Transverse colon (tissue), 4 donors: ENCODE data around the gene ABAT. TPM values are rescaled to one million over a fixed set of nuclear protein-coding genes. Genes with fewer than 3 reads are reported as not detected.

Experiments
- DNase-seq: peaks from one replicate; pipeline ENCODE4 v3.0.0-alpha.2; 2019
- H3K27ac ChIP-seq, 4 donors: fragments of 200-600 bp; sonication (generic); 2 replicates each; pipeline ENCODE4 v1.5.1; 2016 to 2018; ENCODE audit warnings: inconsistent platforms in 4 of 4
- H3K27me3 ChIP-seq: fragments of 200-600 bp; sonication (generic); 2 replicates; pipeline ENCODE4 v1.5.1; 2017; ENCODE audit warnings: inconsistent platforms
- H3K36me3 ChIP-seq, 4 donors: fragments of 200-600 bp; sonication (generic); 2 replicates each; pipeline ENCODE4 v1.5.1; 2017 to 2019; ENCODE audit warnings: inconsistent platforms in 4 of 4
- H3K4me1 ChIP-seq, 4 donors: fragments of 200-600 bp; sonication (generic); 2 replicates each; pipeline ENCODE4 v1.5.1; 2017 to 2020; ENCODE audit warnings: inconsistent platforms in 4 of 4
- H3K4me3 ChIP-seq, 4 donors: fragments of 200-600 bp; sonication (generic); 1 replicate in 1 of 4; 2 replicates in 3 of 4; pipeline versions ENCODE4 v1.5.1 to v1.6.1; 2017 to 2019; ENCODE audit warnings: inconsistent platforms in 4 of 4
- H3K9me3 ChIP-seq, 2 donors: fragments of 200-600 bp; sonication (generic); 2 replicates each; pipeline ENCODE4 v1.5.1; 2017 to 2019; ENCODE audit warnings: inconsistent platforms in 2 of 2
- CTCF ChIP-seq, 5 experiments: fragments of 200-600 bp in 3 of 5; fragments of 450-650 bp in 2 of 5; sonication (generic) in 3 of 5; IDR thresholded peaks; 1 replicate in 2 of 5; 2 replicates in 3 of 5; pipeline ENCODE4 v1.5.1; 2016 to 2017; ENCODE audit warnings: antibody characterized with exemption in 5 of 5, inconsistent platforms in 3 of 5, mild to moderate bottlenecking in 2 of 5, moderate library complexity in 1 of 5
- EP300 ChIP-seq: sonication (generic); formaldehyde crosslinking; IDR thresholded peaks from one replicate; pipeline ENCODE4 v1.6.1; 2017; ENCODE audit warnings: antibody characterized with exemption, low read depth
- POLR2A ChIP-seq: fragments of 450-650 bp; IDR thresholded peaks from one replicate; pipeline ENCODE4 v1.6.1; 2016; ENCODE audit warnings: antibody characterized with exemption, mild to moderate bottlenecking, moderate library complexity
- POLR2AphosphoS5 ChIP-seq, 3 donors: sonication (generic); formaldehyde crosslinking; IDR thresholded peaks; one replicate each; pipeline ENCODE4 v1.6.1; 2016; ENCODE audit warnings: antibody characterized with exemption in 3 of 3
- WGBS, 2 donors: methylation state at CpG; one replicate each; pipeline ENCODE4 v1.1.5; 2018; ENCODE audit warnings: low coverage in 1 of 2; 5-methylcytosine and 5-hydroxymethylcytosine counted together
- in situ Hi-C, 4 donors: fragments of 200-750 bp; cut with MboI; loops; one replicate each; pipeline versions ENCODE4 v1.15.0 to v1.15.1; 2017; ENCODE audit warnings: low sequenced_read_pairs in 3 of 4, low pct_ligation_motif_present in 1 of 4, low pct_unique_long_range_greater_than_20kb in 1 of 4
- intact Hi-C: fragments of 100-400 bp; cut with DNase I; formaldehyde crosslinking; loops from one replicate; pipeline ENCODE4 v1.15.1; 2023; ENCODE audit warnings: low total_unique reads
- total RNA-seq, 4 donors: library from RNA; depleted of rRNA; stranded (reverse); fragments of >200 nt; gene quantifications; one replicate each; pipeline ENCODE4 v1.1.0, GENCODE V29; 2016

ABAT gene
- total RNA-seq, 4 donors from 2014 or later, result 15.7 to 35.2 (median 21.7) TPM

GRCh38 chr16:8646326-8647053 is 27.9 kb upstream of the ABAT start:
- Histone ChIP-seq H3K27ac (no peak overlapping the region), H3K4me3 (no peak overlapping the region), H3K36me3 (peaks cover 0 to 52% (median 24%) of the 10 kb centered on the region in 4 donors), H3K4me1 (no peaks in the 10 kb centered on the region), H3K27me3 (no peaks in the 10 kb centered on the region), H3K9me3 (no peaks in the 10 kb centered on the region)
- intact Hi-C loops, result no loop called here
- in situ Hi-C loops, result no loop called here
- TF ChIP-seq EP300, result no peak
- no peak for TF ChIP-seq CTCF (IDR thresholded peaks at IDR 0.05)
- no peak for TF ChIP-seq POLR2AphosphoS5 (IDR thresholded peaks at IDR 0.05)
- TF ChIP-seq POLR2A, result no peak
- DNase-seq, result no peak
- 76 to 86% methylated on average over 7 to 13 of the region's 13 CpGs for WGBS, 2 donors

GRCh38 chr16:8647721-8648318 is 26.6 kb upstream of the ABAT start:
- Histone ChIP-seq H3K27ac (no peak overlapping the region), H3K4me1 (no peaks in the 10 kb centered on the region), H3K9me3 (no peaks in the 10 kb centered on the region), H3K27me3 (no peaks in the 10 kb centered on the region), H3K36me3 (peaks cover 0 to 41% (median 18%) of the 10 kb centered on the region in 4 donors), H3K4me3 (no peak overlapping the region)
- TF ChIP-seq POLR2AphosphoS5 (IDR thresholded peaks at IDR 0.05), result no peak
- no peak for TF ChIP-seq EP300
- no peak for TF ChIP-seq POLR2A
- no peak for TF ChIP-seq CTCF (IDR thresholded peaks at IDR 0.05)
- WGBS, 2 donors, result 72% methylated on average over 9 of the region's 9 CpGs; no CpG with 5 or more reads in 1 of the 2 donors
- intact Hi-C loops, result no loop called here
- in situ Hi-C loops, result no loop called here
- no peak for DNase-seq

- WGBS, 2 donors, result 89 to 100% methylated on average over 2 to 4 of the region's 4 CpGs
Measured at GRCh38 chr16:8648877-8649276, 25.5 kb upstream of the ABAT start.

More at GRCh38 chr16:8648877-8649276, 25.5 kb upstream of the ABAT start:
- TF ChIP-seq POLR2AphosphoS5 (IDR thresholded peaks at IDR 0.05) (no peak), CTCF (IDR thresholded peaks at IDR 0.05) (no peak), POLR2A (no peak), EP300 (no peak)
- Histone ChIP-seq H3K36me3 (peaks cover 0 to 38% (median 12%) of the 10 kb centered on the region in 4 donors), H3K4me3 (no peak overlapping the region), H3K27me3 (no peaks in the 10 kb centered on the region), H3K4me1 (no peaks in the 10 kb centered on the region), H3K27ac (no peak overlapping the region), H3K9me3 (no peaks in the 10 kb centered on the region)
- intact Hi-C loops, result no loop called here
- in situ Hi-C loops, result no loop called here
- DNase-seq, result no peak
